HUES6 (cell line): ENCODE measurements around the gene CCNT2.
"Not testable (repeated sequence)": the region's sequence is repeated elsewhere in the genome, so short reads cannot be mapped to it uniquely, and the experiment has no call there.

ENCODE experiments used
- H3K27ac ChIP-seq: 2 replicates; pipeline ENCODE4 v1.7.0; 2013; ENCODE audit warnings: low read depth, mild to moderate bottlenecking, low read length, inconsistent platforms
- H3K27me3 ChIP-seq: 2 replicates; pipeline ENCODE4 v1.6.1; 2013; ENCODE audit warnings: low read length; ENCODE audit not compliant: control insufficient read depth, insufficient read depth
- H3K36me3 ChIP-seq: 2 replicates; pipeline ENCODE4 v1.6.1; 2013; ENCODE audit warnings: low read length; ENCODE audit not compliant: control insufficient read depth, insufficient read depth
- H3K4me1 ChIP-seq: 2 replicates; pipeline ENCODE4 v1.6.1; 2013; ENCODE audit warnings: low read length; ENCODE audit not compliant: control insufficient read depth, insufficient read depth
- H3K4me3 ChIP-seq: 2 replicates; pipeline ENCODE4 v1.5.1; 2013; ENCODE audit warnings: low read depth, low read length
- H3K9ac ChIP-seq: one replicate; pipeline ENCODE4 v1.6.1; 2013; ENCODE audit warnings: mild to moderate bottlenecking, low read length
- H3K9me3 ChIP-seq: 2 replicates; pipeline ENCODE4 v1.6.1; 2013; ENCODE audit warnings: low read depth, low read length; ENCODE audit not compliant: control insufficient read depth, insufficient read depth

The CCNT2 gene

GRCh38 chr2:134976074-134976702, 57.6 kb downstream of the CCNT2 start:
- Histone ChIP-seq H3K9ac (no peak overlapping the region), H3K36me3 (no peaks in the 10 kb centered on the region), H3K9me3 (0 out of 2 replicates have a peak, but pooled peaks cover 3% of the 10 kb centered on the region), H3K27me3 (no peaks in the 10 kb centered on the region), H3K4me3 (no peak overlapping the region), H3K27ac (no peak overlapping the region), H3K4me1 (no peaks in the 10 kb centered on the region)

- not testable (repeated sequence) for H3K27ac ChIP-seq
Measured at GRCh38 chr2:134977104-134977503, 58.5 kb downstream of the CCNT2 start.

GRCh38 chr2:134979221-134979620, 60.6 kb downstream of the CCNT2 start:
- Histone ChIP-seq H3K27me3 (no peaks in the 10 kb centered on the region), H3K4me1 (no peaks in the 10 kb centered on the region), H3K9ac (no peak overlapping the region), H3K36me3 (no peaks in the 10 kb centered on the region), H3K9me3 (no peaks in the 10 kb centered on the region), H3K27ac (no peak overlapping the region), H3K4me3 (no peak overlapping the region)

More at GRCh38 chr2:134977104-134977503, 58.5 kb downstream of the CCNT2 start:
- not testable (repeated sequence) for H3K4me3 ChIP-seq, H3K27me3 ChIP-seq, H3K9ac ChIP-seq, H3K36me3 ChIP-seq, H3K4me1 ChIP-seq, H3K9me3 ChIP-seq

GRCh38 chr2:134980639-134981038, 62.0 kb downstream of the CCNT2 start:
- Histone ChIP-seq H3K9ac (no peak overlapping the region), H3K27ac (no peak overlapping the region), H3K36me3 (no peaks in the 10 kb centered on the region), H3K27me3 (no peaks in the 10 kb centered on the region), H3K4me3 (no peak overlapping the region), H3K4me1 (no peaks in the 10 kb centered on the region), H3K9me3 (no peaks in the 10 kb centered on the region)

GRCh38 chr2:134982603-134983002, 64.0 kb downstream of the CCNT2 start:
- Histone ChIP-seq H3K9me3 (no peaks in the 10 kb centered on the region), H3K27me3 (0 out of 2 replicates have a peak, but pooled peaks cover 7% of the 10 kb centered on the region), H3K36me3 (no peaks in the 10 kb centered on the region), H3K9ac (no peak overlapping the region), H3K27ac (no peak overlapping the region), H3K4me1 (no peaks in the 10 kb centered on the region), H3K4me3 (no peak overlapping the region)

- Histone ChIP-seq H3K9ac (no peak overlapping the region), H3K4me3 (no peak overlapping the region), H3K9me3 (no peaks in the 10 kb centered on the region), H3K36me3 (no peaks in the 10 kb centered on the region), H3K27ac (no peak overlapping the region), H3K4me1 (no peaks in the 10 kb centered on the region), H3K27me3 (peaks cover 11% of the 10 kb centered on the region; the same call in 1 of the 2 replicates)
Measured at GRCh38 chr2:134985061-134985460, 66.4 kb downstream of the CCNT2 start.

GRCh38 chr2:134988994-134989605, 70.5 kb downstream of the CCNT2 start:
- Histone ChIP-seq H3K27ac (no peak overlapping the region), H3K4me1 (no peaks in the 10 kb centered on the region), H3K4me3 (no peak overlapping the region), H3K9ac (no peak overlapping the region), H3K27me3 (peaks cover 11% of the 10 kb centered on the region; the same call in 1 of the 2 replicates), H3K36me3 (no peaks in the 10 kb centered on the region), H3K9me3 (no peaks in the 10 kb centered on the region)

- no peaks in the 10 kb centered on the region for H3K36me3 ChIP-seq
- no peaks in the 10 kb centered on the region for H3K4me1 ChIP-seq
- peaks cover 2% of the 10 kb centered on the region for H3K27me3 ChIP-seq
- H3K4me3 ChIP-seq: no peak overlapping the region
- H3K9me3 ChIP-seq: no peaks in the 10 kb centered on the region
- no peak overlapping the region for H3K9ac ChIP-seq
- H3K27ac ChIP-seq: no peak overlapping the region
Measured at GRCh38 chr2:134999521-134999920, 80.9 kb downstream of the CCNT2 start.

GRCh38 chr2:135002836-135003235, 84.2 kb downstream of the CCNT2 start:
- H3K27me3 ChIP-seq: peaks cover 10% of the 10 kb centered on the region
- H3K4me1 ChIP-seq: no peaks in the 10 kb centered on the region
- no peak overlapping the region for H3K27ac ChIP-seq
- H3K4me3 ChIP-seq: no peak overlapping the region
- H3K36me3 ChIP-seq: no peaks in the 10 kb centered on the region
- no peak overlapping the region for H3K9ac ChIP-seq
- H3K9me3 ChIP-seq: no peaks in the 10 kb centered on the region

- H3K4me3 ChIP-seq: no peak overlapping the region
- H3K27ac ChIP-seq: no peak overlapping the region
- H3K4me1 ChIP-seq: no peaks in the 10 kb centered on the region
- no peaks in the 10 kb centered on the region for H3K9me3 ChIP-seq
- H3K27me3 ChIP-seq: peaks cover 10% of the 10 kb centered on the region
- no peaks in the 10 kb centered on the region for H3K36me3 ChIP-seq
- H3K9ac ChIP-seq: no peak overlapping the region
Measured at GRCh38 chr2:135004005-135004746, 85.6 kb downstream of the CCNT2 start.

GRCh38 chr2:135005753-135006152, 87.1 kb downstream of the CCNT2 start:
- Histone ChIP-seq H3K4me1 (no peaks in the 10 kb centered on the region), H3K9me3 (no peaks in the 10 kb centered on the region), H3K4me3 (no peak overlapping the region), H3K36me3 (no peaks in the 10 kb centered on the region), H3K27me3 (peaks cover 10% of the 10 kb centered on the region), H3K27ac (no peak overlapping the region), H3K9ac (no peak overlapping the region)
